ENCODE measurements around the gene DNASE1L3. TPM values are rescaled to one million over a fixed set of nuclear protein-coding genes. Genes with fewer than 3 reads are reported as not detected.
"Not testable (repeated sequence)": the region's sequence is repeated elsewhere in the genome, so short reads cannot be mapped to it uniquely, and the experiment has no call there.

The DNASE1L3 gene
- total RNA-seq, 1 donor from 2014 or later = not detected

GRCh38 chr3:58243976-58244585 lies 33.3 kb upstream of the DNASE1L3 start:
- Mint-ChIP-seq H3K9me3 (no peaks in the 10 kb centered on the region), H3K4me3 (no peak overlapping the region), H3K27ac (peak overlapping the region; percentile 95), H3K4me1 (ENCODE audit: unreplicated experiment) (peaks cover 19% of the 10 kb centered on the region), H3K36me3 (no peaks in the 10 kb centered on the region), H3K27me3 (no peaks in the 10 kb centered on the region)
- no peak for TF ChIP-seq CTCF (conservative IDR thresholded peaks at IDR 0.05)
- no peak for DNase-seq (ENCODE audit: extremely low spot score, unreplicated experiment)

GRCh38 chr3:58242860-58243259 lies 32.1 kb upstream of the DNASE1L3 start:
- not testable (repeated sequence) for DNase-seq (ENCODE audit: extremely low spot score, unreplicated experiment); H3K27me3 Mint-ChIP-seq; H3K36me3 Mint-ChIP-seq; H3K9me3 Mint-ChIP-seq
- Mint-ChIP-seq H3K4me3 (peak overlapping the region; percentile 5), H3K4me1 (ENCODE audit: unreplicated experiment) (peaks cover 24% of the 10 kb centered on the region), H3K27ac (peak overlapping the region; percentile 95)

- Mint-ChIP-seq H3K36me3 (no peaks in the 10 kb centered on the region), H3K27me3 (peaks cover 3% of the 10 kb centered on the region), H3K27ac (peak overlapping the region; percentile 95), H3K4me3 (peak overlapping the region; percentile 57), H3K4me1 (ENCODE audit: unreplicated experiment) (peaks cover 24% of the 10 kb centered on the region), H3K9me3 (no peaks in the 10 kb centered on the region)
- DNase-seq (ENCODE audit: extremely low spot score, unreplicated experiment) = no peak
- no peak for TF ChIP-seq CTCF (conservative IDR thresholded peaks at IDR 0.05)
Observed at GRCh38 chr3:58242340-58242739, 31.6 kb upstream of the DNASE1L3 start.

- no peak for DNase-seq (ENCODE audit: extremely low spot score, unreplicated experiment)
- H3K4me1 Mint-ChIP-seq (ENCODE audit: unreplicated experiment) = peaks cover 24% of the 10 kb centered on the region
- H3K27me3 Mint-ChIP-seq = peaks cover 3% of the 10 kb centered on the region
- peak overlapping the region; percentile 57 for H3K4me3 Mint-ChIP-seq
- H3K27ac Mint-ChIP-seq = peak overlapping the region; percentile 95
- TF ChIP-seq CTCF (conservative IDR thresholded peaks at IDR 0.05) = no peak
- H3K9me3 Mint-ChIP-seq = no peaks in the 10 kb centered on the region
- no peaks in the 10 kb centered on the region for H3K36me3 Mint-ChIP-seq
Observed at GRCh38 chr3:58241306-58242044, 30.7 kb upstream of the DNASE1L3 start.

- peaks cover 20% of the 10 kb centered on the region for H3K4me1 Mint-ChIP-seq (ENCODE audit: unreplicated experiment)
Observed at GRCh38 chr3:58238830-58239229, 28.1 kb upstream of the DNASE1L3 start.

More at GRCh38 chr3:58238830-58239229, 28.1 kb upstream of the DNASE1L3 start:
- Mint-ChIP-seq H3K4me3 (peak overlapping the region; percentile 94), H3K27me3 (peaks cover 10% of the 10 kb centered on the region), H3K9me3 (no peaks in the 10 kb centered on the region), H3K36me3 (no peaks in the 10 kb centered on the region), H3K27ac (peak overlapping the region; percentile 95)
- no peak for DNase-seq (ENCODE audit: extremely low spot score, unreplicated experiment)
- TF ChIP-seq CTCF (conservative IDR thresholded peaks at IDR 0.05) = no peak
